Liver (tissue), 9 donors: ENCODE results near the gene SMOC1. TPM values are rescaled to one million over a fixed set of nuclear protein-coding genes. Genes with fewer than 3 reads are reported as not detected.

ENCODE experiments used
- DNase-seq: peaks from one replicate; pipeline ENCODE4 v3.0.0-alpha.2; 2017; ENCODE audit warnings: low spot score
- H3K27ac ChIP-seq, 2 donors: one replicate each; pipeline ENCODE4 v1.7.0; 2013; ENCODE audit warnings: inconsistent platforms in 2 of 2, low read length in 2 of 2, control low read depth in 1 of 2, low read depth in 1 of 2, mild to moderate bottlenecking in 1 of 2
- H3K27me3 ChIP-seq, 4 donors: one replicate each; pipeline versions ENCODE4 v1.6.1 to v1.7.0; 2013; ENCODE audit warnings: low read length in 3 of 4, inconsistent platforms in 1 of 4, mild to moderate bottlenecking in 1 of 4, moderate library complexity in 1 of 4; ENCODE audit not compliant: control insufficient read depth in 4 of 4, insufficient read depth in 4 of 4
- H3K36me3 ChIP-seq, 4 donors: one replicate each; pipeline versions ENCODE4 v1.6.1 to v1.7.0; 2013; ENCODE audit warnings: low read length in 3 of 4, mild to moderate bottlenecking in 3 of 4, low read depth in 1 of 4, moderate library complexity in 1 of 4; ENCODE audit not compliant: control insufficient read depth in 4 of 4, insufficient read depth in 3 of 4
- H3K4me1 ChIP-seq, 4 donors: one replicate each; pipeline versions ENCODE4 v1.6.1 to v1.7.0; 2013; ENCODE audit warnings: low read length in 3 of 4, mild to moderate bottlenecking in 3 of 4, moderate library complexity in 1 of 4; ENCODE audit not compliant: control insufficient read depth in 4 of 4, insufficient read depth in 4 of 4
- H3K4me3 ChIP-seq, 3 donors: one replicate each; pipeline versions ENCODE4 v1.6.1 to v1.7.0; 2013; ENCODE audit warnings: low read length in 3 of 3, control low read depth in 1 of 3, low read depth in 1 of 3, mild to moderate bottlenecking in 1 of 3
- H3K9ac ChIP-seq, 2 donors: one replicate each; pipeline ENCODE4 v1.7.0; 2013; ENCODE audit warnings: low read length in 2 of 2, mild to moderate bottlenecking in 2 of 2, moderate library complexity in 2 of 2, control low read depth in 1 of 2, low read depth in 1 of 2
- H3K9me3 ChIP-seq, 4 donors: one replicate each; pipeline versions ENCODE4 v1.6.1 to v1.7.0; 2013; ENCODE audit warnings: low read length in 3 of 4; ENCODE audit not compliant: control insufficient read depth in 4 of 4
- ATF3 ChIP-seq: IDR thresholded peaks from 2 replicates; pipeline ENCODE4 v1.6.1; 2016; ENCODE audit warnings: antibody characterized with exemption
- EGR1 ChIP-seq, 2 donors: IDR thresholded peaks; 2 replicates each; pipeline ENCODE4 v1.6.1; 2016 to 2018; ENCODE audit warnings: antibody characterized with exemption in 2 of 2, low read depth in 2 of 2
- FOXA2 ChIP-seq: IDR thresholded peaks from 2 replicates; pipeline ENCODE4 v1.6.1; 2016; ENCODE audit warnings: antibody characterized with exemption
- GABPA ChIP-seq, 2 donors: IDR thresholded peaks in 1 of 2; conservative IDR thresholded peaks in 1 of 2; 2 replicates each; pipeline ENCODE4 v1.6.1; 2016; ENCODE audit warnings: antibody characterized with exemption in 2 of 2, mild to moderate bottlenecking in 1 of 2, moderate library complexity in 1 of 2
- HNF4A ChIP-seq, 2 donors: conservative IDR thresholded peaks; 2 replicates each; pipeline ENCODE4 v1.6.1; 2016; ENCODE audit warnings: antibody characterized with exemption in 2 of 2, mild to moderate bottlenecking in 2 of 2
- NR2F2 ChIP-seq: IDR thresholded peaks from 2 replicates; pipeline ENCODE4 v1.6.1; 2016; ENCODE audit warnings: antibody characterized with exemption
- RAD21 ChIP-seq, 2 donors: IDR thresholded peaks; 2 replicates each; pipeline ENCODE4 v1.6.1; 2016; ENCODE audit warnings: antibody characterized with exemption in 2 of 2, mild to moderate bottlenecking in 2 of 2
- REST ChIP-seq: IDR thresholded peaks from 2 replicates; pipeline ENCODE4 v1.6.1; 2016; ENCODE audit warnings: antibody characterized with exemption, mild to moderate bottlenecking
- RXRA ChIP-seq, 2 donors: IDR thresholded peaks; 2 replicates each; pipeline ENCODE4 v1.6.1; 2017 to 2018; ENCODE audit warnings: antibody characterized with exemption in 2 of 2, mild to moderate bottlenecking in 1 of 2
- YY1 ChIP-seq: IDR thresholded peaks from 2 replicates; pipeline ENCODE4 v1.6.1; 2016; ENCODE audit warnings: antibody characterized with exemption, mild to moderate bottlenecking
- ZBTB33 ChIP-seq: IDR thresholded peaks from 2 replicates; pipeline ENCODE4 v1.6.1; 2016; ENCODE audit warnings: antibody characterized with exemption
- WGBS: extraction: QIAGEN DNeasy Blood & Tissue Kit; methylation state at CpG from one replicate; pipeline ENCODE4 v1.1.7; 2013; 5-methylcytosine and 5-hydroxymethylcytosine counted together
- polyA plus RNA-seq, 2 donors: library from polyadenylated mRNA; stranded (reverse) in 1 of 2; unstranded in 1 of 2; fragments of 200-250 nt in 1 of 2; fragments of >200 nt in 1 of 2; fragmentation: Nextera tagmentation in 1 of 2; extraction: Ambion mirVana in 1 of 2; gene quantifications; one replicate each; pipeline versions ENCODE4 v1.2.1 to v1.2.3, GENCODE V29; 2013 to 2015
- total RNA-seq, 2 donors: library from RNA; depleted of rRNA; stranded (reverse); fragments of >200 nt; gene quantifications; one replicate each; pipeline ENCODE4 v1.2.3, GENCODE V29; 2014
- donor health status: healthy.
- donor health status: healthy.
- donor health status: healthy.
- donor health status: healthy.
- donor health status: healthy.

The SMOC1 gene
- total and polyA plus RNA-seq, 4 donors, result 11.2 to 43.7 (median 27.4) TPM

- TF ChIP-seq EGR1 (IDR thresholded peaks at IDR 0.05; ENCODE audit: low read depth in 2 of 2), result no peak
- no peak for TF ChIP-seq FOXA2
- TF ChIP-seq ZBTB33, result no peak
- Histone ChIP-seq H3K9ac (no peak overlapping the region), H3K36me3 (peaks cover 0 to 55% (median 29%) of the 10 kb centered on the region in 4 donors), H3K4me3 (no peak overlapping the region), H3K4me1 (no peaks in the 10 kb centered on the region), H3K27me3 (no peaks in the 10 kb centered on the region), H3K27ac (no peak overlapping the region), H3K9me3 (no peaks in the 10 kb centered on the region)
- no peak for DNase-seq
- 88% methylated on average over 1 of the region's 1 CpG for WGBS
Measured at GRCh38 chr14:69979882-69980281, 100.7 kb downstream of the SMOC1 start.

GRCh38 chr14:69980457-69981425 is 101.5 kb downstream of the SMOC1 start:
- Histone ChIP-seq H3K36me3 (peaks cover 0 to 52% (median 26%) of the 10 kb centered on the region in 4 donors), H3K9me3 (no peaks in the 10 kb centered on the region)

More at GRCh38 chr14:69980457-69981425, 101.5 kb downstream of the SMOC1 start:
- Histone ChIP-seq H3K27me3 (no peaks in the 10 kb centered on the region), H3K27ac (no peak overlapping the region), H3K4me1 (no peaks in the 10 kb centered on the region), H3K4me3 (no peak overlapping the region), H3K9ac (no peak overlapping the region)
- no peak for DNase-seq
- TF ChIP-seq RAD21 (IDR thresholded peaks at IDR 0.05) (no peak), ZBTB33 (no peak), REST (no peak), ATF3 (no peak), HNF4A (conservative IDR thresholded peaks at IDR 0.05) (no peak), RXRA (IDR thresholded peaks at IDR 0.05) (no peak), NR2F2 (no peak), EGR1 (IDR thresholded peaks at IDR 0.05; ENCODE audit: low read depth in 2 of 2) (no peak), GABPA (IDR thresholded peaks at IDR 0.05 in 1 of 2, conservative IDR thresholded peaks at IDR 0.05 in 1 of 2) (no peak), YY1 (no peak)
- WGBS, result 80% methylated on average over 15 of the region's 15 CpGs
